AG09319 (cell line): ENCODE data around the gene MSL2.
"Not testable (repeated sequence)": the region's sequence is repeated elsewhere in the genome, so short reads cannot be mapped to it uniquely, and the experiment has no call there.

Source experiments
- DNase-seq: peaks from one replicate; pipeline ENCODE4 v3.0.0-alpha.2; 2010; ENCODE audit warnings: low read depth; ENCODE audit errors: extremely low read depth
- TF ChIP-seq, protein P1 (sequence below): IDR thresholded peaks from 2 replicates; pipeline ENCODE4 v1.5.1; 2011; ENCODE audit warnings: low read depth, mild to moderate bottlenecking, inconsistent platforms, low read length, moderate library complexity

MSL2 gene

DNA sequence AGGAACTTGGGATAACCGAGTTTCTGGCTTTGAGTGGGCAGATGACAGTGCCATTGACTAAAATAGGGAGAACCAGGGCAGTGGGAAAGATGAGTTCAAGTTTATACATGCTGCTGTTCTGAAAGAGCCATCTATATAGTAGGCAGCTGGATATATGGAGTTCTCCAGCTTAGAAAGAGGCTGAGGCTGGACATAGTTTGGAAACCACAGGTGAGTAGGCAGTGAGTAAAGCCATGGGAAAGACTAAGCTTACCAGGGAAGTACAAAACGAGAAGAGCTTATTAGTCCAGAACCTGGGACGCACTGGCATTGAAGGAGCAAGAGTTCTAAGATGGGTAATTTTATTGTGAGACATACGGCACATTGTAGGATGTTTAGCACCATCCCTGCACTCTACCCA is 54.2 kb downstream of the MSL2 start:
- DNase-seq = no peak
- TF ChIP-seq, protein P1, sequence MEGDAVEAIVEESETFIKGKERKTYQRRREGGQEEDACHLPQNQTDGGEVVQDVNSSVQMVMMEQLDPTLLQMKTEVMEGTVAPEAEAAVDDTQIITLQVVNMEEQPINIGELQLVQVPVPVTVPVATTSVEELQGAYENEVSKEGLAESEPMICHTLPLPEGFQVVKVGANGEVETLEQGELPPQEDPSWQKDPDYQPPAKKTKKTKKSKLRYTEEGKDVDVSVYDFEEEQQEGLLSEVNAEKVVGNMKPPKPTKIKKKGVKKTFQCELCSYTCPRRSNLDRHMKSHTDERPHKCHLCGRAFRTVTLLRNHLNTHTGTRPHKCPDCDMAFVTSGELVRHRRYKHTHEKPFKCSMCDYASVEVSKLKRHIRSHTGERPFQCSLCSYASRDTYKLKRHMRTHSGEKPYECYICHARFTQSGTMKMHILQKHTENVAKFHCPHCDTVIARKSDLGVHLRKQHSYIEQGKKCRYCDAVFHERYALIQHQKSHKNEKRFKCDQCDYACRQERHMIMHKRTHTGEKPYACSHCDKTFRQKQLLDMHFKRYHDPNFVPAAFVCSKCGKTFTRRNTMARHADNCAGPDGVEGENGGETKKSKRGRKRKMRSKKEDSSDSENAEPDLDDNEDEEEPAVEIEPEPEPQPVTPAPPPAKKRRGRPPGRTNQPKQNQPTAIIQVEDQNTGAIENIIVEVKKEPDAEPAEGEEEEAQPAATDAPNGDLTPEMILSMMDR = no peak

DNA sequence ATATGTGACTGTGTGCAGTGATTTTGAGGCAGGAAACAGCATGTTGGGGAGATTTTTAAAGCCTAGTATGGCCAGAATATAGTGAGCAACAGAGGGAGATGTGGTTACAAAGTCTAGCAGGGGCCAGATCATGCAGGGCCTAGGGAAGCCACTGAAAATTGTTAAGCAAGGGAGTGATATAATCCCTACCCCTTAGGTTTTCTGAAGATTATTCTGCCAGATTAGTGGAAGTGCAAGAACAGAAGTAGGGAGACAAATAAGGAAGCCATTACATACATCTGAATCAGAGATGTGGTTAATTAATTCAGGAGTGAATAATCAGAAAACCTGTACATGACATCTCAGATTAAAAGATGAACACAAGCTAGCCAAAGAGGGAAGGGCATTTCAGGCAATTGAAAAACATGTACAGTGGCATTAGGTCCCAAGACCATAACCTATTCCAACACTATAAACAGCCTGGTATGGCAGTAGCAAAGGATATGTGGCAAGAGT is 54.8 kb downstream of the MSL2 start:
- TF ChIP-seq, protein P1 = no peak
- DNase-seq = no peak

DNA sequence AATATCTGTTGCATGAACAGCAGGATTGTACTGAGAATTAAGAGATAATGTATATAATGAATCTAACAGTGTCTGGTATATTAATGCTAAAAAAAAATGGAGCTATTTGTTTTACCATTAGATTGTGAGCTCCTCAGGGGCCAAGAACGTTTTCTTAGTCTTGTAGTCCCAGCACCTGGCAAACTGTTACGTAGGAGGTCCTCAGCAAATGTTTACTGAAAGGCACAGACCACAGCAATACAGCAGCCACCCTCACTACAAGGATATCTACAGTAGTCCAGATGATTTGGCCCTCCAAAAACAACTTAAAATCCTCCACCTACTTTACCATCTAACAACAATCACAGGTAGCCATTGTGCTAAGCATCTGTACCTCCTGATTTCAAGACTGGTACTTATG is 59.7 kb downstream of the MSL2 start:
- TF ChIP-seq, protein P1 = no peak
- DNase-seq = no peak

DNA sequence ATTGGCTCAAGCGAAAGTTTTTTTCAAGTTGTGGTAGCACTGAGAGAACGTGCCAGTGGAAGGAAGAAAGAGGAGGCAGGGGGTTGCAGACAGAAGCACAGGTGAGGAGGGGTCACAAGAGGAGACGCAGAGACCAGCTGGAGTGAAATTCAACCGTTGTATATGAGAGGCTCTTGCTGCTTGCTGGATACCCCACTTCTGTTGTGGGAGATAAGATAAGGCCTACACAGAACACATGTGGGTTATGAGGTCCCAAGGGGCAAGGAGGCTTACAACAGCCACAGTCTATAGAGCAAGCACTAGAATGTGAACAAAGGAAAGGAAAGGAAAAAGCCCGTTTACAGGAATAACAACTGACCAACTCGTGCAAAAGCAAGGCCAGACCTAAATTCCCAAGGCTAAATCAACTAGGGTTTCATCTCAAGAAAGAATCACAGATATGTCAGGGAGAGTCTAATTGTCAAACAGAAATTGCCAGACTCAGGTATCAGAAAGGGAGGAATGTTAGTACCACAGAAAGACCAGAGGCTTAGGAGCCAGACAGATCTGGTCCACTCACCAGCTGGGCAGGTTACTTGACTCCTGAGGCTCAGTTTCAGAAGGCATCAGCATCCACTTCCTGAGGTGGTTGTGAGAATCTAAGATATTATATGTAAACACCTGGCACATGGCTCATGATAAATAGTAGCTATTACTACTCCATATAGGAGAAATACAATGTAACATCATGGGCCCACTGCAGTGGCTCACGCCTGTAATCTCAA is 60.9 kb downstream of the MSL2 start:
- DNase-seq = no peak

DNA sequence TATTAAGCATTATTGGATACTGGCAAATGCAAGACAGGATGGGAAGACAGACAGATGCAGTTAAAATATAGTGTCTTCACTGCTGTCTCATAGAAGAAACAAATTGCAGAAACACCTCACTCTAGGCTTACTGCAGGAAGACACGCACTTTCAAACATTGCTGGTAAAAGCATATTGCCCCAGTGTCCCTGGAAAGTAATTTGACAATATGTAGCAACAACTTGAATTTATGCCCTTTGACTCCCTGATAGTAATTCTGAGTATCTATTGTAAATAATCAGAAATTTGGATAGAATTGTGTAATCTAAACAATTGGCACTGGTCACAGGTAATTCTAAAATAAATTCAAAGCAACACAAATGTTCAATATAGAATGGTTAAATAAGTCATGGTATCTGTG is 62.0 kb downstream of the MSL2 start:
- TF ChIP-seq, protein P1 = no peak
- DNase-seq = no peak

More for the DNA sequence above, 60.9 kb downstream of the MSL2 start:
- TF ChIP-seq, protein P1 = no peak

DNA sequence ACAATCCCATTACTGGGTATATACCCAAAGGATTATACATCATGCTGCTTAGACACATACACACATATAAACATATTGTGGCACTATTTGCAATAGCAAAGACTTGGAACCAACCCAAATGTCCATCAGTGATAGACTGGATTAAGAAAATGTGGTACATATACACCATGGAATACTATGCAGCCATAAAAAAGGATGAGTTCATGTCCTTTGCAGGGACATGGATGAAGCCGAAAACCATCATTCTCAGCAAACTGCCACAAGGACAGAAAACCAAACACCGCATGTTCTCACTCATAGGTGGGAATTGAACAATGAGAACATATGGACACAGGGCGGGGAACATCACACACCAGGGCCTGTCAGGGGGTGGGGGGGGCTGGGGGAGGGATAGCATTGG is 64.5 kb downstream of the MSL2 start:
- DNase-seq = not testable (repeated sequence)

DNA sequence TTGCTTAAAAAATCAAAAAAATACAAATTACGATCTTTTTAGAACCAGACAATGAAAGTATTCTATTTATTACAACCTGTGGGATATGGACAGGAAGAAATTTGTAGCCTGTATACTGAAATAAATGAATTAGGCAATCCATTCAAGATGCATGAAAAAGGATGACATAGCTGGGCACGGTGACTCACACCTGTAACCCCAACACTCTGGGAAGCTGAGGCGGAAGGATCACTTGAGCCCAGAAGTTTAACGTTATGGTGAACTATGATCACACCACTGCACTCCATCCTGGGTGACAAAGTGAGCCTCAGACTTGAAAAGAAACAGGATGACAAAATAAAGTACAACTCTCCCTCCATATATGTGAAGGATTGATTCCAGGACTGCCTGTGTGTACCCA is 74.1 kb downstream of the MSL2 start:
- TF ChIP-seq, protein P1 = no peak
- no peak for DNase-seq
